KMS-11 (cell line): ENCODE results near the gene IL17RC.

Experiments used
- H2AFZ ChIP-seq: fragments of 200-600 bp; sonication (generic); 2 replicates; pipeline ENCODE4 v1.6.1; 2016; ENCODE audit warnings: antibody characterized with exemption, mixed run types, low read depth
- H3K27ac ChIP-seq: fragments of 200-600 bp; sonication (generic); 2 replicates; pipeline ENCODE4 v1.6.1; 2016; ENCODE audit warnings: mild to moderate bottlenecking, mixed run types
- H3K27me3 ChIP-seq: fragments of 200-600 bp; sonication (generic); 2 replicates; pipeline ENCODE4 v1.6.1; 2017; ENCODE audit warnings: mild to moderate bottlenecking, low read depth, mixed run types, moderate library complexity; ENCODE audit not compliant: insufficient read depth
- H3K36me3 ChIP-seq: fragments of 200-600 bp; sonication (generic); 2 replicates; pipeline ENCODE4 v1.6.1; 2017; ENCODE audit warnings: mild to moderate bottlenecking, mixed run types; ENCODE audit not compliant: insufficient read depth
- H3K4me1 ChIP-seq: fragments of 200-600 bp; sonication (generic); 2 replicates; pipeline ENCODE4 v1.6.1; 2016; ENCODE audit warnings: mild to moderate bottlenecking, low read depth, mixed run types; ENCODE audit not compliant: poor library complexity, severe bottlenecking
- H3K4me2 ChIP-seq: fragments of 200-600 bp; sonication (generic); 2 replicates; pipeline ENCODE4 v1.7.0; 2016; ENCODE audit warnings: mild to moderate bottlenecking, mixed run types
- H3K4me3 ChIP-seq: fragments of 200-600 bp; sonication (generic); IDR thresholded peaks from 2 replicates; pipeline ENCODE4 v1.6.1; 2017; ENCODE audit warnings: low read depth, low read length, mixed read lengths; ENCODE audit not compliant: insufficient read depth
- H3K79me2 ChIP-seq: fragments of 200-600 bp; sonication (generic); 2 replicates; pipeline ENCODE4 v1.6.1; 2016; ENCODE audit warnings: low read depth, mixed run types; ENCODE audit not compliant: insufficient read depth
- H3K9ac ChIP-seq: fragments of 200-600 bp; sonication (generic); 2 replicates; pipeline ENCODE4 v1.6.1; 2016; ENCODE audit warnings: mild to moderate bottlenecking, mixed run types
- H4K20me1 ChIP-seq: fragments of 200-600 bp; sonication (generic); 2 replicates; pipeline ENCODE4 v1.6.1; 2016; ENCODE audit warnings: mild to moderate bottlenecking, mixed run types; ENCODE audit not compliant: insufficient read depth
- TF ChIP-seq, protein P1 (sequence below): fragments of 200-600 bp; sonication (generic); conservative IDR thresholded peaks from 2 replicates; pipeline ENCODE4 v1.6.1; 2017; ENCODE audit warnings: low read depth, mild to moderate bottlenecking, antibody characterized with exemption, low read length, moderate library complexity, mixed read lengths

IL17RC gene

DNA sequence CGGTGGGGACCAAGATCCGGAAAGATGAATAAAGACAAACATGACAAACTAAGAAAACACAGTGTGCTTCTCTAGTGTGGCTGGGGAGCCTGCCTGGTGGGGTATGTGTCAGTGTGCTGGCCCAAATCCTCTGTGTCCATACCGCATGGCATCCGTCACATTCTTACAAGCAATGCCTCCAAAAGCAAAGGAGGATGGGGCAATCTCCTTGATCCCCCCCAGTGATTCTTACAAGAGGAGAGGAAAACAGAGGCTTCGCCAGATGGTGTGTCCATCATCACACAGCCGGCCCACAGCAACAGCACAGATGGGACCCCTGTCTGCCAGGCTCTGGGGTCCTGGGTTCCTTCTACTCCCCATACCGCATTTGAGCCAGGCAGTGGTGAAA, 558 bp upstream of the IL17RC start:
- no peaks in the 10 kb centered on the region for H3K27me3 ChIP-seq
- no peak overlapping the region for H3K9ac ChIP-seq
- no peaks in the 10 kb centered on the region for H3K36me3 ChIP-seq
- no peak overlapping the region for H3K4me3 ChIP-seq
- no peaks in the 10 kb centered on the region for H3K79me2 ChIP-seq
- TF ChIP-seq, protein P1, sequence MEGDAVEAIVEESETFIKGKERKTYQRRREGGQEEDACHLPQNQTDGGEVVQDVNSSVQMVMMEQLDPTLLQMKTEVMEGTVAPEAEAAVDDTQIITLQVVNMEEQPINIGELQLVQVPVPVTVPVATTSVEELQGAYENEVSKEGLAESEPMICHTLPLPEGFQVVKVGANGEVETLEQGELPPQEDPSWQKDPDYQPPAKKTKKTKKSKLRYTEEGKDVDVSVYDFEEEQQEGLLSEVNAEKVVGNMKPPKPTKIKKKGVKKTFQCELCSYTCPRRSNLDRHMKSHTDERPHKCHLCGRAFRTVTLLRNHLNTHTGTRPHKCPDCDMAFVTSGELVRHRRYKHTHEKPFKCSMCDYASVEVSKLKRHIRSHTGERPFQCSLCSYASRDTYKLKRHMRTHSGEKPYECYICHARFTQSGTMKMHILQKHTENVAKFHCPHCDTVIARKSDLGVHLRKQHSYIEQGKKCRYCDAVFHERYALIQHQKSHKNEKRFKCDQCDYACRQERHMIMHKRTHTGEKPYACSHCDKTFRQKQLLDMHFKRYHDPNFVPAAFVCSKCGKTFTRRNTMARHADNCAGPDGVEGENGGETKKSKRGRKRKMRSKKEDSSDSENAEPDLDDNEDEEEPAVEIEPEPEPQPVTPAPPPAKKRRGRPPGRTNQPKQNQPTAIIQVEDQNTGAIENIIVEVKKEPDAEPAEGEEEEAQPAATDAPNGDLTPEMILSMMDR: no peak
- H2AFZ ChIP-seq: no peak overlapping the region
- peaks cover 35% of the 10 kb centered on the region for H3K4me1 ChIP-seq
- no peak overlapping the region for H3K27ac ChIP-seq
- no peak overlapping the region for H3K4me2 ChIP-seq
- H4K20me1 ChIP-seq: no peaks in the 10 kb centered on the region

DNA sequence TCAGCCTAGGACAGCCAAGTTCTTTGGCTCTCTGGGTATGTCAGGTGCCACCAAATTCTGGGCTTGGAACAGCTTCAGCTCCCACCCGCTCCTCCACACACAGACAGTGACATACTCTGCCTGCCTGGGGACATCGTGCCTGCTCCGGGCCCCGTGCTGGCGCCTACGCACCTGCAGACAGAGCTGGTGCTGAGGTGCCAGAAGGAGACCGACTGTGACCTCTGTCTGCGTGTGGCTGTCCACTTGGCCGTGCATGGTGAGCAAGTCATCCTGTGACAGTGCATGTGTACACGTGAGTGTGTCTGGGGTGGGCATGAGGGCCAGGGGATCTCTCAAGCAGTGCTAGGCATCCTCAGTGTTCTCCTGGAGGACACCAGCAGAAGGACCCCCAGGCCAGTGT, 922 bp downstream of the IL17RC start:
- H3K9ac ChIP-seq: no peak overlapping the region
- peaks cover 21% of the 10 kb centered on the region for H3K4me1 ChIP-seq
- no peak overlapping the region for H3K4me3 ChIP-seq
- H3K36me3 ChIP-seq: no peaks in the 10 kb centered on the region
- no peak overlapping the region for H3K4me2 ChIP-seq
- no peaks in the 10 kb centered on the region for H3K79me2 ChIP-seq
- H3K27ac ChIP-seq: no peak overlapping the region
- TF ChIP-seq, protein P1: no peak
- H4K20me1 ChIP-seq: no peaks in the 10 kb centered on the region
- H2AFZ ChIP-seq: no peak overlapping the region
- no peaks in the 10 kb centered on the region for H3K27me3 ChIP-seq

DNA sequence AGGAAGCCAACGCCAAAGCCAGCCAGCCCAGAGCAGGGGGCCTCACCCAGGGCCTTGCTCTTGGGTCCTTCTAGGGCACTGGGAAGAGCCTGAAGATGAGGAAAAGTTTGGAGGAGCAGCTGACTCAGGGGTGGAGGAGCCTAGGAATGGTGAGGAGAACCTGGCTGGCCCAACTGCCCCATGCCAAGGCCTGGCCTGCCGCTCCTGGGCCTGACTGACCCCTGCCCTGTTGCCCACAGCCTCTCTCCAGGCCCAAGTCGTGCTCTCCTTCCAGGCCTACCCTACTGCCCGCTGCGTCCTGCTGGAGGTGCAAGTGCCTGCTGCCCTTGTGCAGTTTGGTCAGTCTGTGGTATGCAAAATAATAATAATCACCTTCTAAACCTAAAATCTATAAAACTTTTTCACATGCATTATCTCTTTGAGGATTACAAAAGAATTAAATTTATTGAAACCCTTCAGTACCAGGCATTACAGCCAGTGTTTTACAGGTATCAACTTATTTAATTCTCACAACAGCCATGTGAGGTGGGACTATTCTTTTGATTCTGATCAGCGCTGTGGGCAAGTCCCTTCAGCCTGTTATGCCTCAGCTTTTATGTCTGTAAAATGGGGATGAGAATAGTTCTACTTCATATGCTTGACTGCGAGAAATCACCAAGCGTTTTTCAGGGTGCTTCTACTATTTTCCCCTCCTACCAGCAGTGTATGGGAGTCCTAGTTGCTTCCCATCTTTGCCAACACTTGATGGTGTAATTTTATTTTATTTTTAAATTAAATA, 1.6 kb downstream of the IL17RC start:
- Histone ChIP-seq H3K4me2 (no peak overlapping the region), H3K36me3 (no peaks in the 10 kb centered on the region), H3K4me1 (peaks cover 15% of the 10 kb centered on the region), H3K27ac (no peak overlapping the region), H3K9ac (no peak overlapping the region), H3K27me3 (no peaks in the 10 kb centered on the region), H3K79me2 (no peaks in the 10 kb centered on the region), H3K4me3 (no peak overlapping the region), H4K20me1 (no peaks in the 10 kb centered on the region), H2AFZ (no peak overlapping the region)
- TF ChIP-seq, protein P1: no peak

DNA sequence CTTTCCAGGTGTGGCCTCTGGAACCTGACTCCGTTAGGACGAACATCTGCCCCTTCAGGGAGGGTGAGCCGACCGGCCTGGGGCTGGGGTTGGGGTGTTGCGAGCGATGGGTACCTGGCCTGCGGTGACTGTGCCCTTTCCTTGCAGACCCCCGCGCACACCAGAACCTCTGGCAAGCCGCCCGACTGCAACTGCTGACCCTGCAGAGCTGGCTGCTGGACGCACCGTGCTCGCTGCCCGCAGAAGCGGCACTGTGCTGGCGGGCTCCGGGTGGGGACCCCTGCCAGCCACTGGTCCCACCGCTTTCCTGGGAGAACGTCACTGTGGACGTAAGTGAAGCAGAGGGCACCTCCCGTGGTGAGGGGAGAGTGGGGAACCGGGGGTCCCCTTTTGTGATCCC, 11.3 kb downstream of the IL17RC start:
- H3K36me3 ChIP-seq: no peaks in the 10 kb centered on the region
- no peak overlapping the region for H3K4me3 ChIP-seq
- H4K20me1 ChIP-seq: no peaks in the 10 kb centered on the region
- H3K4me2 ChIP-seq: no peak overlapping the region
- H3K4me1 ChIP-seq: peaks cover 5% of the 10 kb centered on the region
- H3K27ac ChIP-seq: no peak overlapping the region
- H2AFZ ChIP-seq: no peak overlapping the region
- no peak overlapping the region for H3K9ac ChIP-seq
- no peaks in the 10 kb centered on the region; the same call in 1 of the 2 replicates for H3K79me2 ChIP-seq
- H3K27me3 ChIP-seq: no peaks in the 10 kb centered on the region
- TF ChIP-seq, protein P1: no peak
